Measurements from ENCODE around the gene GALNT18. TPM values are rescaled to one million over a fixed set of nuclear protein-coding genes. Genes with fewer than 3 reads are reported as not detected.

The GALNT18 gene
- total and polyA plus RNA-seq, 2 donors (not counting 3 experiments of a cell fraction or from before 2014, with no cell fraction given): 0.17 to 0.18 TPM

DNA sequence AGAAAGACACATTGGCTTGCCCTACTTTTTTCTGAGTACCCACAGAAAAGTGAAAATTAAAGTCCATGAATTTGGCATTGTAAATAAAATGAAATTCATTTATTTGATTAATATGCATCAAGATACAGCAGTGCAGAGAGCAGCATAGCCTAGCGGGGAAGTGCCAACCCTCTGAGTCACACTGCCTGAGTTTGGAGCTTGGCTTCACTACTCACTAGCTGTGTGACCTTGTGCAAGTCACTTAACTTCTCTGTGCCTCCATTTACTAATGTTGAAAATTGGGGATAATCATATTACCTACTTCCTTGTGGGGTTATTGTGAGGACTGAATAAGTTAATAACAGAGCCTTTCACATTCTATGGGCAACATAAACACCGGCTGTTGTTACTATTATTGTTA is 157.2 kb downstream of the GALNT18 start:
- TF ChIP-seq, protein P1, sequence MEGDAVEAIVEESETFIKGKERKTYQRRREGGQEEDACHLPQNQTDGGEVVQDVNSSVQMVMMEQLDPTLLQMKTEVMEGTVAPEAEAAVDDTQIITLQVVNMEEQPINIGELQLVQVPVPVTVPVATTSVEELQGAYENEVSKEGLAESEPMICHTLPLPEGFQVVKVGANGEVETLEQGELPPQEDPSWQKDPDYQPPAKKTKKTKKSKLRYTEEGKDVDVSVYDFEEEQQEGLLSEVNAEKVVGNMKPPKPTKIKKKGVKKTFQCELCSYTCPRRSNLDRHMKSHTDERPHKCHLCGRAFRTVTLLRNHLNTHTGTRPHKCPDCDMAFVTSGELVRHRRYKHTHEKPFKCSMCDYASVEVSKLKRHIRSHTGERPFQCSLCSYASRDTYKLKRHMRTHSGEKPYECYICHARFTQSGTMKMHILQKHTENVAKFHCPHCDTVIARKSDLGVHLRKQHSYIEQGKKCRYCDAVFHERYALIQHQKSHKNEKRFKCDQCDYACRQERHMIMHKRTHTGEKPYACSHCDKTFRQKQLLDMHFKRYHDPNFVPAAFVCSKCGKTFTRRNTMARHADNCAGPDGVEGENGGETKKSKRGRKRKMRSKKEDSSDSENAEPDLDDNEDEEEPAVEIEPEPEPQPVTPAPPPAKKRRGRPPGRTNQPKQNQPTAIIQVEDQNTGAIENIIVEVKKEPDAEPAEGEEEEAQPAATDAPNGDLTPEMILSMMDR (IDR thresholded peaks at IDR 0.05; ENCODE audit: extremely low read depth in 1 of 2, insufficient read depth in 1 of 2, low read depth in 1 of 2, low read length in 2 of 2): no peak
- TF ChIP-seq, protein P2, sequence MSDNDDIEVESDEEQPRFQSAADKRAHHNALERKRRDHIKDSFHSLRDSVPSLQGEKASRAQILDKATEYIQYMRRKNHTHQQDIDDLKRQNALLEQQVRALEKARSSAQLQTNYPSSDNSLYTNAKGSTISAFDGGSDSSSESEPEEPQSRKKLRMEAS (IDR thresholded peaks at IDR 0.05; ENCODE audit: insufficient read depth, insufficient read length): no peak
- TF ChIP-seq POLR2A (IDR thresholded peaks at IDR 0.05; ENCODE audit: low read depth, low read length) (no peak), GATA2 (IDR thresholded peaks at IDR 0.05; ENCODE audit: insufficient read depth, insufficient read length, low read depth, low read length) (no peak), JUN (IDR thresholded peaks at IDR 0.05; ENCODE audit: borderline replicate concordance, insufficient read depth, insufficient read length, low read depth) (no peak), FOS (IDR thresholded peaks at IDR 0.05; ENCODE audit: borderline replicate concordance, insufficient read depth, low read length) (no peak), MYC (IDR thresholded peaks at IDR 0.05; ENCODE audit: low read depth, low read length) (no peak), EZH2 (IDR thresholded peaks at IDR 0.05; ENCODE audit: borderline replicate concordance, low read depth, low read length, severe bottlenecking) (no peak), POLR2AphosphoS5 (IDR thresholded peaks at IDR 0.05; ENCODE audit: insufficient read depth, low read depth, low read length) (no peak)
- H4K20me1 ChIP-seq (replicated peaks; ENCODE audit: control insufficient read depth, extremely low read depth, insufficient read depth, low read length): no peaks in the 10 kb centered on the region
- H3K9me3 ChIP-seq (replicated peaks; ENCODE audit: control insufficient read depth, insufficient read depth, low read length): no peaks in the 10 kb centered on the region
- no peak overlapping the region for H3K9ac ChIP-seq (replicated peaks; ENCODE audit: extremely low read depth, insufficient read depth, low read length)
- CTCF ChIA-PET: no interaction called here
- H3K36me3 ChIP-seq (ENCODE audit: control insufficient read depth in 2 of 2, extremely low read depth in 1 of 2, insufficient read depth in 2 of 2, low read length in 2 of 2): no peaks in the 10 kb centered on the region
- no peak overlapping the region for H3K4me2 ChIP-seq (ENCODE audit: insufficient read depth, low read length)
- H3K27me3 ChIP-seq (ENCODE audit: control insufficient read depth in 2 of 2, insufficient read depth in 2 of 2, low read length in 2 of 2): no peaks in the 10 kb centered on the region
- no TSS peak for BruUV-seq (replicated peaks)
- H3K4me1 ChIP-seq (ENCODE audit: control insufficient read depth, extremely low read depth, insufficient read depth, low read length): no peaks in the 10 kb centered on the region
- no peak for DNase-seq (ENCODE audit: low read depth, low spot score)
- H3K4me3 ChIP-seq (replicated peaks in 1 of 3; ENCODE audit: insufficient read depth in 1 of 3, low read depth in 1 of 3, low read length in 3 of 3): no peak overlapping the region
- dilution Hi-C loops (cut with MboI; ENCODE audit: extremely low pct_ligation_motif_present, low sequenced_read_pairs): no loop called here
- FAIRE-seq: no peak
- POLR2A ChIA-PET: no interaction called here
- no peak overlapping the region for H3K27ac ChIP-seq (ENCODE audit: insufficient read depth, low read depth, low read length)
- no peaks in the 10 kb centered on the region for H3K9me1 ChIP-seq (replicated peaks; ENCODE audit: control insufficient read depth, extremely low read depth, insufficient read depth, low read length)
- intact Hi-C loops (cut with micrococcal nuclease): no loop called here
- H2AFZ ChIP-seq (ENCODE audit: low read depth, low read length): no peak overlapping the region
- H3K79me2 ChIP-seq (ENCODE audit: control insufficient read depth, insufficient read depth, low read length): no peaks in the 10 kb centered on the region

All from endothelial cell of umbilical vein (primary cell).